ENCODE data around the gene GMDS. TPM values are rescaled to one million over a fixed set of nuclear protein-coding genes. Genes with fewer than 3 reads are reported as not detected.

GMDS gene
- total and polyA plus RNA-seq, 2 of the 8 experiments (the other 6 are each of a cell fraction or from before 2014, with no cell fraction given): 16.8 to 50.0 TPM

DNA sequence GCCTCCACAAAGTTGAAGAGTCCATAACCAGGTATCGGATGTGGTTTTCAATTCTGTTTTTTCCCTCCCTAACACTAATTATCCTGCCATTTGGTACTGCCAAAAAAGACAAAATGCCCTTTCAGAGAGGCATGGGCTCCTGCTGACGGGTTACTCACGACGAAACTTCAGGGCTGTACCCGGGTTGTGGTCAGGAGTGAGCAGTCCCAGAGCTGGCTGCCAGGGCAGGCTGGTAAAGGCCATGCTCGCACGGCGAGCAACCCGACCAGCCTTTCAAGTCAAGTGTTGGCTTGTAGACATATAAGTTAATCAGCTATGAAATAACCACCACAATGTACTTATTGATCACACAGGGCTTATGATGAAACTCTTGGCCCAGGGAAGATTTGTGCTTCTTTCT, 483.2 kb downstream of the GMDS start:
- Histone ChIP-seq H2BK12ac (ENCODE audit: low read depth, low read length) (no peak overlapping the region), H3K27ac (ENCODE audit: low read depth, low read length) (no peak overlapping the region), H3K9me3 (ENCODE audit: insufficient read depth in 2 of 2, low read depth in 1 of 2, low read length in 1 of 2) (no peaks in the 10 kb centered on the region), H3K18ac (ENCODE audit: extremely low read depth, low read length) (no peak overlapping the region), H3K14ac (ENCODE audit: insufficient read length) (no peak overlapping the region), H3K79me1 (ENCODE audit: low read depth, low read length) (no peaks in the 10 kb centered on the region), H3K23me2 (ENCODE audit: low read depth, low read length) (no peaks in the 10 kb centered on the region), H2BK15ac (ENCODE audit: low read length) (no peak overlapping the region), H4K5ac (ENCODE audit: insufficient read length, low read depth, low read length) (no peak overlapping the region), H3K56ac (replicated peaks; ENCODE audit: insufficient read length, low read depth, low read length) (no peak overlapping the region), H4K20me1 (replicated peaks in 1 of 2; ENCODE audit: control insufficient read depth in 1 of 2, insufficient read depth in 2 of 2, low read length in 2 of 2) (no peaks in the 10 kb centered on the region), H2BK120ac (replicated peaks; ENCODE audit: low read depth, low read length) (no peak overlapping the region), H2BK5ac (ENCODE audit: low read depth, low read length) (no peak overlapping the region), H3K23ac (ENCODE audit: insufficient read length) (no peak overlapping the region), H3K79me2 (ENCODE audit: control insufficient read depth in 1 of 2, insufficient read depth in 2 of 2, low read length in 2 of 2) (no peaks in the 10 kb centered on the region), H2BK20ac (ENCODE audit: low read length) (no peak overlapping the region), H3K9ac (replicated peaks in 1 of 4; ENCODE audit: extremely low read depth in 1 of 4, low read depth in 3 of 4, low read length in 3 of 4) (no peak overlapping the region), H3K4ac (replicated peaks; ENCODE audit: insufficient read length, low read depth, low read length) (no peak overlapping the region), H4K91ac (replicated peaks; ENCODE audit: insufficient read length, low read length) (no peak overlapping the region), H2AK5ac (ENCODE audit: low read depth, low read length) (no peak overlapping the region), H2AFZ (ENCODE audit: low read length) (no peak overlapping the region), H3K4me1 (replicated peaks in 1 of 4; ENCODE audit: control insufficient read depth in 3 of 4, insufficient read depth in 4 of 4, low read length in 3 of 4) (no peaks in the 10 kb centered on the region), H3K4me2 (ENCODE audit: insufficient read depth in 1 of 2, low read depth in 2 of 2, low read length in 2 of 2) (no peak overlapping the region), H3K27me3 (replicated peaks in 1 of 4; ENCODE audit: control insufficient read depth in 3 of 4, extremely low read depth in 1 of 4, insufficient read depth in 3 of 4, low read length in 3 of 4) (no peaks in the 10 kb centered on the region), H4K8ac (ENCODE audit: extremely low read depth, insufficient read depth, low read length) (no peak overlapping the region), H3K4me3 (ENCODE audit: extremely low read depth in 1 of 4, insufficient read depth in 2 of 4, low read depth in 3 of 4, low read length in 4 of 4) (no peak overlapping the region), H3K36me3 (ENCODE audit: control insufficient read depth in 2 of 4, insufficient read depth in 4 of 4, low read length in 3 of 4) (no peaks in the 10 kb centered on the region)
- ChIA-PET CTCF (ENCODE audit: partially characterized antibody) (no interaction called here), POLR2A (ENCODE audit: partially characterized antibody) (no interaction called here)
- TF ChIP-seq, protein P1, sequence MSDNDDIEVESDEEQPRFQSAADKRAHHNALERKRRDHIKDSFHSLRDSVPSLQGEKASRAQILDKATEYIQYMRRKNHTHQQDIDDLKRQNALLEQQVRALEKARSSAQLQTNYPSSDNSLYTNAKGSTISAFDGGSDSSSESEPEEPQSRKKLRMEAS (IDR thresholded peaks at IDR 0.05): no peak
- TF ChIP-seq GABPA (IDR thresholded peaks at IDR 0.05; ENCODE audit: borderline replicate concordance, insufficient read depth, low read length) (no peak), RBBP5 (IDR thresholded peaks at IDR 0.05; ENCODE audit: borderline replicate concordance, low read depth, low read length) (no peak), SIRT6 (IDR thresholded peaks at IDR 0.05; ENCODE audit: low read length) (no peak), YY1 (IDR thresholded peaks at IDR 0.05; ENCODE audit: low read depth, low read length) (no peak), TEAD4 (IDR thresholded peaks at IDR 0.05; ENCODE audit: low read depth, low read length) (no peak), SP4 (IDR thresholded peaks at IDR 0.05; ENCODE audit: low read length) (no peak), BCL11A (IDR thresholded peaks at IDR 0.05; ENCODE audit: low read depth in 2 of 2, low read length in 2 of 2) (no peak), CTBP2 (IDR thresholded peaks at IDR 0.05; ENCODE audit: borderline replicate concordance, insufficient read depth, insufficient read length, low read length) (no peak), RNF2 (IDR thresholded peaks at IDR 0.05; ENCODE audit: borderline replicate concordance, low read depth, low read length, missing control alignments, poor library complexity, severe bottlenecking) (no peak), TAF7 (optimal IDR thresholded peaks at IDR 0.05; ENCODE audit: borderline replicate concordance, low read depth, low read length) (no peak), TCF12 (IDR thresholded peaks at IDR 0.05; ENCODE audit: low read depth, low read length) (no peak), SIN3A (conservative IDR thresholded peaks at IDR 0.05 in 1 of 2, IDR thresholded peaks at IDR 0.05 in 1 of 2; ENCODE audit: low read depth in 1 of 2, low read length in 2 of 2) (no peak), KDM5A (IDR thresholded peaks at IDR 0.05; ENCODE audit: low read length) (no peak)
- FAIRE-seq (no peak), DNase-seq (ENCODE audit: low read depth in 1 of 2, low spot score in 2 of 2) (no peak)
- WGBS, 2 experiments (ENCODE audit: extremely low coverage in 1 of 2, insufficient coverage in 1 of 2, insufficient read length in 1 of 2, insufficient replicate concordance in 2 of 2, low coverage in 1 of 2, low lambda C conversion rate in 2 of 2, missing lambda C conversion rate in 1 of 2): 90% methylated on average over 9 of the region's 9 CpGs; no CpG with 5 or more reads in 1 of the 2 experiments
